Sigmoid colon (tissue), 4 donors: ENCODE results near the gene RPL10.

Experiments
- EP300 ChIP-seq, 4 donors: sonication (generic); formaldehyde crosslinking; IDR thresholded peaks; one replicate each; pipeline ENCODE4 v1.6.1; 2017; ENCODE audit warnings: antibody characterized with exemption in 4 of 4
- POLR2A ChIP-seq, 2 donors: fragments of 450-650 bp; IDR thresholded peaks; one replicate each; pipeline ENCODE4 v1.6.1; 2016; ENCODE audit warnings: antibody characterized with exemption in 2 of 2, mild to moderate bottlenecking in 2 of 2, moderate library complexity in 2 of 2
- POLR2AphosphoS5 ChIP-seq, 4 donors: sonication (generic); formaldehyde crosslinking; IDR thresholded peaks; one replicate each; pipeline ENCODE4 v1.6.1; 2017; ENCODE audit warnings: antibody characterized with exemption in 4 of 4
- TF ChIP-seq, protein P1 (sequence below), 4 experiments: fragments of 450-650 bp in 3 of 4; fragments of 200-600 bp in 1 of 4; IDR thresholded peaks; one replicate each; pipeline ENCODE4 v1.5.1; 2016 to 2019; ENCODE audit warnings: antibody characterized with exemption in 4 of 4, mild to moderate bottlenecking in 3 of 4, moderate library complexity in 2 of 4

- TF ChIP-seq, protein P1, sequence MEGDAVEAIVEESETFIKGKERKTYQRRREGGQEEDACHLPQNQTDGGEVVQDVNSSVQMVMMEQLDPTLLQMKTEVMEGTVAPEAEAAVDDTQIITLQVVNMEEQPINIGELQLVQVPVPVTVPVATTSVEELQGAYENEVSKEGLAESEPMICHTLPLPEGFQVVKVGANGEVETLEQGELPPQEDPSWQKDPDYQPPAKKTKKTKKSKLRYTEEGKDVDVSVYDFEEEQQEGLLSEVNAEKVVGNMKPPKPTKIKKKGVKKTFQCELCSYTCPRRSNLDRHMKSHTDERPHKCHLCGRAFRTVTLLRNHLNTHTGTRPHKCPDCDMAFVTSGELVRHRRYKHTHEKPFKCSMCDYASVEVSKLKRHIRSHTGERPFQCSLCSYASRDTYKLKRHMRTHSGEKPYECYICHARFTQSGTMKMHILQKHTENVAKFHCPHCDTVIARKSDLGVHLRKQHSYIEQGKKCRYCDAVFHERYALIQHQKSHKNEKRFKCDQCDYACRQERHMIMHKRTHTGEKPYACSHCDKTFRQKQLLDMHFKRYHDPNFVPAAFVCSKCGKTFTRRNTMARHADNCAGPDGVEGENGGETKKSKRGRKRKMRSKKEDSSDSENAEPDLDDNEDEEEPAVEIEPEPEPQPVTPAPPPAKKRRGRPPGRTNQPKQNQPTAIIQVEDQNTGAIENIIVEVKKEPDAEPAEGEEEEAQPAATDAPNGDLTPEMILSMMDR (IDR thresholded peaks at IDR 0.05): no peak
- TF ChIP-seq POLR2AphosphoS5 (IDR thresholded peaks at IDR 0.05) (peak in 1 of 4 donors; percentile 20), POLR2A (IDR thresholded peaks at IDR 0.05) (no peak), EP300 (IDR thresholded peaks at IDR 0.05) (no peak)
These were observed 3.0 kb downstream of the RPL10 start for GRCh38 chrX:154401045-154401799.
